OCI-LY7 (cell line): ENCODE measurements around the gene AKR7A3. TPM values are rescaled to one million over a fixed set of nuclear protein-coding genes. Genes with fewer than 3 reads are reported as not detected.

Experiments used
- BruUV-seq: library from RNA; stranded (reverse); fragments of 400-500 nt; replicated peaks from 2 replicates; lab custom pipeline; 2021; lab: Mats Ljungman, UMichigan
- CTCF ChIA-PET: fragments of 300-600 bp; sonication (Branson Sonifier 250); formaldehyde crosslinking; loops from one replicate; lab custom pipeline; 2022; ENCODE audit warnings: antibody characterized with exemption; ENCODE audit not compliant: unreplicated experiment; lab: Charles Lee
- POLR2A ChIA-PET: fragments of 300-600 bp; sonication (Branson Sonifier 250); formaldehyde crosslinking; loops from one replicate; lab custom pipeline; 2022; ENCODE audit warnings: antibody characterized with exemption; lab: Charles Lee
- DNase-seq: peaks from one replicate; pipeline ENCODE4 v3.0.0-alpha.2; 2015; ENCODE audit warnings: low spot score
- H2AFZ ChIP-seq: fragments of 200-600 bp; sonication (generic), shearing (Covaris generic); 2 replicates; pipeline ENCODE4 v1.6.1; 2014; ENCODE audit warnings: mild to moderate bottlenecking, antibody characterized with exemption, low read length, moderate library complexity
- H3K27ac ChIP-seq: fragments of 200-600 bp; sonication (generic); 2 replicates; pipeline ENCODE4 v1.5.1; 2014; ENCODE audit warnings: mixed run types, low read depth, mild to moderate bottlenecking, moderate library complexity, low read length, inconsistent platforms; ENCODE audit not compliant: poor library complexity, severe bottlenecking
- H3K36me3 ChIP-seq: fragments of 200-600 bp; sonication (generic); 2 replicates; pipeline ENCODE4 v1.6.1; 2014; ENCODE audit warnings: mild to moderate bottlenecking, antibody characterized with exemption, low read length, moderate library complexity, mixed read lengths; ENCODE audit not compliant: insufficient read depth
- H3K4me1 ChIP-seq: fragments of 200-600 bp; sonication (generic); 2 replicates; pipeline ENCODE4 v1.5.1; 2014; ENCODE audit warnings: mild to moderate bottlenecking, low read length; ENCODE audit not compliant: insufficient read depth, poor library complexity, severe bottlenecking
- H3K4me2 ChIP-seq: fragments of 200-600 bp; sonication (generic); 2 replicates; pipeline ENCODE4 v1.6.1; 2014; ENCODE audit warnings: mild to moderate bottlenecking, low read length
- H3K4me3 ChIP-seq: fragments of 200-600 bp; sonication (generic); 2 replicates; pipeline ENCODE4 v1.5.1; 2014; ENCODE audit warnings: mild to moderate bottlenecking, low read depth, low read length; ENCODE audit not compliant: poor library complexity, severe bottlenecking
- H3K79me2 ChIP-seq: fragments of 200-600 bp; sonication (generic); 2 replicates; pipeline ENCODE4 v1.6.1; 2016; ENCODE audit warnings: low read depth, mild to moderate bottlenecking, low read length, moderate library complexity, mixed read lengths; ENCODE audit not compliant: insufficient read depth
- H3K9me2 ChIP-seq: fragments of 200-600 bp; sonication (generic); 2 replicates; pipeline ENCODE4 v1.6.1; 2016; ENCODE audit warnings: mild to moderate bottlenecking, low read length, mixed read lengths; ENCODE audit not compliant: insufficient read depth
- H3K9me3 ChIP-seq: fragments of 200-600 bp; sonication (generic); 2 replicates; pipeline ENCODE4 v1.6.1; 2014; ENCODE audit warnings: mild to moderate bottlenecking, mixed run types, low read length, mixed read lengths
- H4K20me1 ChIP-seq: fragments of 200-600 bp; sonication (generic); 2 replicates; pipeline ENCODE4 v1.6.1; 2014; ENCODE audit warnings: mild to moderate bottlenecking, antibody characterized with exemption, low read length, moderate library complexity, mixed read lengths; ENCODE audit not compliant: insufficient read depth
- CTCF ChIP-seq: fragments of 200-600 bp; sonication (generic); conservative IDR thresholded peaks from 2 replicates; pipeline ENCODE4 v1.5.1; 2014; ENCODE audit warnings: mild to moderate bottlenecking, antibody characterized with exemption, low read length, moderate library complexity, mixed read lengths
- EZH2phosphoT487 ChIP-seq: fragments of 200-600 bp; sonication (generic); IDR thresholded peaks from 2 replicates; pipeline ENCODE4 v1.6.1; 2018; ENCODE audit warnings: low read depth, borderline replicate concordance, mild to moderate bottlenecking, mixed run types, antibody characterized with exemption, low read length, moderate library complexity, mixed read lengths
- intact Hi-C: fragments of 100-400 bp; cut with micrococcal nuclease; formaldehyde crosslinking; loops from one replicate; pipeline ENCODE4 v1.10.0; 2022; ENCODE audit not compliant: unreplicated experiment
- total RNA-seq, 2 experiments: library from RNA; depleted of rRNA in 1 of 2; stranded (reverse); fragments of >200 nt in 1 of 2; shearing (Covaris generic) in 1 of 2; gene quantifications; 2 replicates each; pipeline ENCODE4 v1.2.3, GENCODE V29; 2014 to 2022

Gene AKR7A3
- total RNA-seq, 2 experiments from 2014 or later: 1.2 to 2.6 TPM

- Histone ChIP-seq H3K9me2 (no peaks in the 10 kb centered on the region), H3K9me3 (no peaks in the 10 kb centered on the region), H3K36me3 (peaks cover 63% of the 10 kb centered on the region), H3K4me1 (no peaks in the 10 kb centered on the region), H3K79me2 (peaks cover 4% of the 10 kb centered on the region; the same call in 1 of the 2 replicates), H3K27ac (no peak overlapping the region), H3K4me2 (no peak overlapping the region), H2AFZ (no peak overlapping the region), H4K20me1 (no peaks in the 10 kb centered on the region), H3K4me3 (no peak overlapping the region)
- POLR2A ChIA-PET: no interaction called here
- CTCF ChIA-PET: interaction anchor here (0.6 kb wide), 1 partner anchor 99 kb away, joined by 3 read pairs; no protein-coding TSS in a partner anchor
- intact Hi-C loops: no loop called here
- no peak for TF ChIP-seq CTCF
- TF ChIP-seq EZH2phosphoT487: no peak
- no TSS peak for BruUV-seq
- DNase-seq: no peak
Measured at GRCh38 chr1:19260211-19261138, 28.1 kb downstream of the AKR7A3 start.

- H3K27ac ChIP-seq: no peak overlapping the region
- peaks cover 12% of the 10 kb centered on the region for H3K4me1 ChIP-seq
- H3K4me3 ChIP-seq: no peak overlapping the region
- no peaks in the 10 kb centered on the region for H3K9me2 ChIP-seq
- no TSS peak for BruUV-seq
- intact Hi-C loops: loop anchor here (10.0 kb wide), 1 partner anchor 396 kb away; no protein-coding TSS in a partner anchor
- H3K36me3 ChIP-seq: peaks cover 84% of the 10 kb centered on the region
- POLR2A ChIA-PET: no interaction called here
- no peak overlapping the region for H3K4me2 ChIP-seq
- no peak overlapping the region for H2AFZ ChIP-seq
- CTCF ChIA-PET: no interaction called here
- TF ChIP-seq CTCF: no peak
- no peak for TF ChIP-seq EZH2phosphoT487
- no peaks in the 10 kb centered on the region for H3K9me3 ChIP-seq
- no peak for DNase-seq
- peaks cover 26% of the 10 kb centered on the region for H3K79me2 ChIP-seq
- H4K20me1 ChIP-seq: peaks cover 15% of the 10 kb centered on the region
Measured at GRCh38 chr1:19258353-19258752, 30.2 kb downstream of the AKR7A3 start.
